Upper lobe of left lung (tissue), 6 donors: Measurements from ENCODE around the gene AGPS. TPM values are rescaled to one million over a fixed set of nuclear protein-coding genes. Genes with fewer than 3 reads are reported as not detected.
"Not testable (repeated sequence)": the region's sequence is repeated elsewhere in the genome, so short reads cannot be mapped to it uniquely, and the experiment has no call there.

Experiments used
- ATAC-seq, 2 donors: fragments of 200-7000 bp; cut with Tn5 transposase; one replicate each; pipeline ENCODE4 v1.9.1; 2022; ENCODE audit warnings: mild to moderate bottlenecking in 2 of 2, moderate library complexity in 2 of 2; ENCODE audit not compliant: low FRiP score in 2 of 2
- DNase-seq, 2 donors: peaks; one replicate each; pipeline ENCODE4 v3.0.0-alpha.2; 2019 to 2020
- H3K27ac ChIP-seq, 4 donors: fragments of 200-600 bp; sonication (generic); one replicate each; pipeline ENCODE4 v1.5.1; 2016 to 2019
- H3K27me3 ChIP-seq, 4 donors: fragments of 200-600 bp; sonication (generic); one replicate each; pipeline ENCODE4 v1.5.1; 2017 to 2019
- H3K36me3 ChIP-seq, 4 donors: fragments of 200-600 bp; sonication (generic); one replicate each; pipeline ENCODE4 v1.5.1; 2016 to 2019
- H3K4me1 ChIP-seq, 4 donors: fragments of 200-600 bp; sonication (generic); one replicate each; pipeline ENCODE4 v1.5.1; 2018 to 2019
- H3K4me3 ChIP-seq, 4 donors: fragments of 200-600 bp; sonication (generic); one replicate each; pipeline ENCODE4 v1.5.1; 2017 to 2019; ENCODE audit warnings: mild to moderate bottlenecking in 2 of 4, moderate library complexity in 1 of 4
- H3K9me3 ChIP-seq, 4 donors: fragments of 200-600 bp; sonication (generic); one replicate each; pipeline ENCODE4 v1.5.1; 2018 to 2019
- CTCF ChIP-seq, 6 experiments: fragments of 450-650 bp in 4 of 6; fragments of 200-600 bp in 2 of 6; sonication (generic) in 2 of 6; IDR thresholded peaks; one replicate each; pipeline ENCODE4 v1.5.1; 2016 to 2019; ENCODE audit warnings: antibody characterized with exemption in 6 of 6
- EP300 ChIP-seq, 4 donors: sonication (generic); formaldehyde crosslinking; IDR thresholded peaks; one replicate each; pipeline ENCODE4 v1.5.1; 2017; ENCODE audit warnings: antibody characterized with exemption in 4 of 4, control low read depth in 2 of 4
- POLR2A ChIP-seq, 4 donors: fragments of 450-650 bp; IDR thresholded peaks; one replicate each; pipeline ENCODE4 v1.5.1; 2016 to 2017; ENCODE audit warnings: antibody characterized with exemption in 4 of 4, mild to moderate bottlenecking in 2 of 4
- POLR2AphosphoS5 ChIP-seq, 2 donors: sonication (generic); formaldehyde crosslinking; IDR thresholded peaks; one replicate each; pipeline ENCODE4 v1.5.1; 2017; ENCODE audit warnings: antibody characterized with exemption in 2 of 2
- WGBS, 2 donors: methylation state at CpG; one replicate each; pipeline ENCODE4 v1.1.5; 2017 to 2018; 5-methylcytosine and 5-hydroxymethylcytosine counted together
- total RNA-seq, 6 donors: library from RNA; depleted of rRNA in 4 of 6; stranded (reverse); fragments of >200 nt in 4 of 6; gene quantifications; one replicate each; pipeline versions ENCODE4 v1.1.0 to v1.2.1, GENCODE V29; 2016 to 2021
- donor health status: DM: no; HTN: no; CAD: no; lungs with moderate emphysema.
- donor health status: DM: no; HTN: yes; CAD: no; lungs with severe emphysema.

Gene AGPS
- total RNA-seq, 6 donors from 2014 or later, result 38.8 to 81.6 (median 50.0) TPM

GRCh38 chr2:177455187-177455586, 62.6 kb downstream of the AGPS start:
- Histone ChIP-seq H3K4me3 (no peak overlapping the region), H3K4me1 (no peaks in the 10 kb centered on the region), H3K36me3 (peaks cover 0 to 32% (median 6%) of the 10 kb centered on the region in 4 donors), H3K27me3 (no peaks in the 10 kb centered on the region), H3K9me3 (no peaks in the 10 kb centered on the region), H3K27ac (no peak overlapping the region)
- DNase-seq (no peak), ATAC-seq (no peak)
- 95 to 97% methylated on average over 3 of the region's 3 CpGs for WGBS, 2 donors
- TF ChIP-seq EP300 (IDR thresholded peaks at IDR 0.05) (no peak), CTCF (IDR thresholded peaks at IDR 0.05) (no peak), POLR2A (IDR thresholded peaks at IDR 0.05) (no peak)

- H3K9me3 ChIP-seq, H3K27me3 ChIP-seq, H3K27ac ChIP-seq, H3K4me3 ChIP-seq, DNase-seq, H3K4me1 ChIP-seq, ATAC-seq: not testable (repeated sequence)
- 100% methylated on average over 1 of the region's 1 CpG for WGBS, 2 donors
- peaks cover 0 to 30% (median 8%) of the 10 kb centered on the region in 4 donors for H3K36me3 ChIP-seq
These were observed 67.2 kb downstream of the AGPS start for GRCh38 chr2:177459756-177460155.

GRCh38 chr2:177460973-177461585, 68.5 kb downstream of the AGPS start:
- TF ChIP-seq POLR2AphosphoS5 (IDR thresholded peaks at IDR 0.05), result no peak
- TF ChIP-seq POLR2A (IDR thresholded peaks at IDR 0.05), result no peak
- TF ChIP-seq CTCF (IDR thresholded peaks at IDR 0.05), result no peak
- DNase-seq, result no peak
- ATAC-seq, result no peak
- H3K4me3 ChIP-seq, result no peak overlapping the region
- H3K36me3 ChIP-seq, result peaks cover 0 to 34% (median 14%) of the 10 kb centered on the region in 4 donors
- H3K9me3 ChIP-seq, result peaks cover 0 to 4% (median 0%) of the 10 kb centered on the region in 4 donors
- 93 to 95% methylated on average over 5 of the region's 5 CpGs for WGBS, 2 donors
- H3K27ac ChIP-seq, result no peak overlapping the region
- H3K27me3 ChIP-seq, result no peaks in the 10 kb centered on the region
- no peaks in the 10 kb centered on the region for H3K4me1 ChIP-seq

GRCh38 chr2:177464549-177464948, 72.0 kb downstream of the AGPS start:
- no peak overlapping the region for H3K4me3 ChIP-seq

GRCh38 chr2:177465400-177466138, 73.0 kb downstream of the AGPS start:
- ATAC-seq (no peak), DNase-seq (peak in 1 of 2 donors; percentile 43)
- Histone ChIP-seq H3K4me1 (no peaks in the 10 kb centered on the region), H3K4me3 (no peak overlapping the region), H3K27ac (no peak overlapping the region), H3K27me3 (no peaks in the 10 kb centered on the region), H3K9me3 (peaks cover 0 to 4% (median 0%) of the 10 kb centered on the region in 4 donors), H3K36me3 (peaks cover 0 to 33% (median 20%) of the 10 kb centered on the region in 4 donors)
- TF ChIP-seq CTCF (IDR thresholded peaks at IDR 0.05) (no peak), POLR2A (IDR thresholded peaks at IDR 0.05) (no peak), EP300 (IDR thresholded peaks at IDR 0.05) (no peak), POLR2AphosphoS5 (IDR thresholded peaks at IDR 0.05) (no peak)
- 95 to 97% methylated on average over 12 to 13 of the region's 14 CpGs for WGBS, 2 donors

More at GRCh38 chr2:177464549-177464948, 72.0 kb downstream of the AGPS start:
- DNase-seq (no peak), ATAC-seq (no peak)
- no peak for TF ChIP-seq POLR2A (IDR thresholded peaks at IDR 0.05)
- TF ChIP-seq POLR2AphosphoS5 (IDR thresholded peaks at IDR 0.05), result no peak
- no peak for TF ChIP-seq EP300 (IDR thresholded peaks at IDR 0.05)
- H3K9me3 ChIP-seq, result peaks cover 0 to 4% (median 0%) of the 10 kb centered on the region in 4 donors
- no peak overlapping the region for H3K27ac ChIP-seq
- WGBS, 2 donors, result 77 to 95% methylated on average over 3 of the region's 3 CpGs
- no peaks in the 10 kb centered on the region for H3K4me1 ChIP-seq
- H3K36me3 ChIP-seq, result peaks cover 0 to 32% (median 20%) of the 10 kb centered on the region in 4 donors
- no peaks in the 10 kb centered on the region for H3K27me3 ChIP-seq
